ENCODE measurements around the gene THY1.

Gene THY1

DNA sequence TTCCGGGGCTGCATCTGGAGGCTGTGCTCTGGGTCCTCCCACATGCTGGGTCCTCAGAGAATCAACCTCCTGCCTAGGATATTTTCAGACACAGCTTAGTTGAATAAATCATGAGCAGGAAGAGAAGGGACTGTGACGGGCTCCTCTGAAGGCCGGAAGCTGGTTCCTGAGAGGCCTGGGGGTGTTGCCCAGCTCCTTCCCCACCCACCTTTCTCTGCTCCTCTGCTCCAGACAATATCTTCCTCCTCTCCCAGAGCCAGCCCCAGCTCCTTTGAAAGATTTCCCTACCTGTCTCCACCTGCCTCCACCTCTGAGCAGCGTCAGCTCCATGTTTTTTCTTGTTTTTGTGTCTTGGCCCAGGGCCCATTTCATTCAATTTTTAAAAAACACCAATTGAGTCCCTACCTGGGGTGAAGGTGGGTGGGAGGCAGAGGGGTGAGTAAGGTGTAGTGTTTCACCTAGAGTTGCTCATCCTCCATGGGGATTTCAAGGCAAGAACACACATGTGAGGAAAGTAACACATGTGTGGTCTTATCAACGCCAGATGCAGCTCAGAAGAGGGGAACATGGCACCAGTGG, 24.8 kb upstream of the THY1 start:
- no peaks in the 10 kb centered on the region for H4K20me1 ChIP-seq (ENCODE audit: insufficient read depth, low read length)
- H3K9me2 ChIP-seq (ENCODE audit: low read depth, low read length) = no peaks in the 10 kb centered on the region
- no peaks in the 10 kb centered on the region for H3K27me3 ChIP-seq (ENCODE audit: insufficient read depth, low read length)
- TF ChIP-seq, protein P1, sequence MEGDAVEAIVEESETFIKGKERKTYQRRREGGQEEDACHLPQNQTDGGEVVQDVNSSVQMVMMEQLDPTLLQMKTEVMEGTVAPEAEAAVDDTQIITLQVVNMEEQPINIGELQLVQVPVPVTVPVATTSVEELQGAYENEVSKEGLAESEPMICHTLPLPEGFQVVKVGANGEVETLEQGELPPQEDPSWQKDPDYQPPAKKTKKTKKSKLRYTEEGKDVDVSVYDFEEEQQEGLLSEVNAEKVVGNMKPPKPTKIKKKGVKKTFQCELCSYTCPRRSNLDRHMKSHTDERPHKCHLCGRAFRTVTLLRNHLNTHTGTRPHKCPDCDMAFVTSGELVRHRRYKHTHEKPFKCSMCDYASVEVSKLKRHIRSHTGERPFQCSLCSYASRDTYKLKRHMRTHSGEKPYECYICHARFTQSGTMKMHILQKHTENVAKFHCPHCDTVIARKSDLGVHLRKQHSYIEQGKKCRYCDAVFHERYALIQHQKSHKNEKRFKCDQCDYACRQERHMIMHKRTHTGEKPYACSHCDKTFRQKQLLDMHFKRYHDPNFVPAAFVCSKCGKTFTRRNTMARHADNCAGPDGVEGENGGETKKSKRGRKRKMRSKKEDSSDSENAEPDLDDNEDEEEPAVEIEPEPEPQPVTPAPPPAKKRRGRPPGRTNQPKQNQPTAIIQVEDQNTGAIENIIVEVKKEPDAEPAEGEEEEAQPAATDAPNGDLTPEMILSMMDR (IDR thresholded peaks at IDR 0.05; ENCODE audit: low read length) = no peak
- no peak for TF ChIP-seq EZH2 (IDR thresholded peaks at IDR 0.05; ENCODE audit: borderline replicate concordance, low read length)
- no peaks in the 10 kb centered on the region for H3F3A ChIP-seq (ENCODE audit: insufficient read depth, low read length)
- H3K9ac ChIP-seq (ENCODE audit: low read length) = no peak overlapping the region
- no peak overlapping the region for H2AFZ ChIP-seq (ENCODE audit: low read length)
- H3K4me1 ChIP-seq (ENCODE audit: insufficient read depth, low read length, severe bottlenecking) = no peaks in the 10 kb centered on the region
- H3K27ac ChIP-seq (ENCODE audit: low read depth, low read length, poor library complexity, severe bottlenecking) = no peak overlapping the region
- no peaks in the 10 kb centered on the region for H3K36me3 ChIP-seq (ENCODE audit: insufficient read depth, low read length)
- no peak overlapping the region for H3K4me2 ChIP-seq (ENCODE audit: low read length)
- no peak overlapping the region for H3K4me3 ChIP-seq (ENCODE audit: low read depth, low read length, poor library complexity, severe bottlenecking)
- no peaks in the 10 kb centered on the region for H3K9me3 ChIP-seq (ENCODE audit: low read length)
- no peaks in the 10 kb centered on the region for H3K79me2 ChIP-seq (ENCODE audit: insufficient read depth, low read length)

DNA sequence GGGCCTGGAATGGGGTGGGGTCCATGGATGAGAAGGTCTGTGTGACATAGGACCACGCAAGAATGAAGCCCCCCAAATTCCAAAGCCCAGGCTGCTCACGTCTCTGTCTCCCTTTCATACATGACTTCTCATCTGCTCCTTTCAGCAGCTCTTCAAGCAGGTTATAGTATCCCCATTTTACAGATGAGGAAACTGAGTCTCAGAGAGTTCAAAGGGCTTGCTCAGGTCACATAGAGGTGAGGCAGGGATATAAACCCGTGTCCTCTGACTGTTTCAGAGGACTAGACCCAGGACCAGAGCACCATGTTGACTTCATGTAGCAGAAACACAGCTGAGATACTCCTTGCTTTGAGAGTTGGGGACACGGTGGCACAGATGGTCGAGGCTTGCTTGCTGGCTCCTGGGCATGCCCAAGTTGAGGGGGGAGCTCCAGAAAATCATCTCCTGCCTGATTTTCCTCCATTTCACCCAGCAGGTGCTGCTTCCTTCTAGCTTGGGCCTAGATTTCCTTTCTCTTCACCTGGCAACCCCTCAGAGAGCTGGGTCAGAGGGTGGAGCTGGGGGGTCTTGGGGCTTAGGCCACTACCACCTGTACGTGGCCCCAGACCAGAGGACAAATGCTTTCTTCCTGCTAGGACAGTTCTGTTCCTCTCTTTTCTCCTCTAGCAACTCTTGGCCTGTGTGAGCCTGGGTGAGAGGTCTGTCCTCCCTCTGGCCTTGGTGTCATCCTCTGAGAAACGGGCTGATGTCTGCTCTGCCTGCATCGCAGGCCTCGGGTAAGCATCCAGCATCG, 24.1 kb upstream of the THY1 start:
- Histone ChIP-seq H3K4me3 (ENCODE audit: low read depth, low read length, poor library complexity, severe bottlenecking) (no peak overlapping the region), H3K4me1 (ENCODE audit: insufficient read depth, low read length, severe bottlenecking) (no peaks in the 10 kb centered on the region)

DNA sequence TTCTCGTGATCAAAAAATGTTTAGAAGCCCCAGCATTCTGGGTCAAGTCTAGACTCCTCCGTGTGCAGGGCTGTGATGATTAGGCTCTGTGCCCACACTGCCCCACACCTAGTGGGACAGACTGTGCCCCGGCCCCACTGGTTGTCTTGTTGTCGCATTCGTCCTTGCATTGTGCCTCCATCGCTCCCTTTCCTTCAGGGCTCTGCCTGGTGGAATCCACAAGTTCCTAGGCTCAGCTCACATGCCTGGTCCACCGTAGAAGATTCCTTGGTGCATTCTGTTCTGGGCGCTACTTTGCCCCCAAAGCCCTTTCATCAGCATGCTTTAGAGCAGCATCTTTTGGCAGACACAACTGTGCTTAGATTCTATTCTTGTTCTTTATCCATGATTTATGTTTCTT, 23.5 kb upstream of the THY1 start:
- H2AFZ ChIP-seq (ENCODE audit: low read length) = no peak overlapping the region
- no peaks in the 10 kb centered on the region for H3K9me2 ChIP-seq (ENCODE audit: low read depth, low read length)
- H3K4me1 ChIP-seq (ENCODE audit: insufficient read depth, low read length, severe bottlenecking) = no peaks in the 10 kb centered on the region
- H3K4me3 ChIP-seq (ENCODE audit: low read depth, low read length, poor library complexity, severe bottlenecking) = no peak overlapping the region
- H3F3A ChIP-seq (ENCODE audit: insufficient read depth, low read length) = no peaks in the 10 kb centered on the region
- H3K27me3 ChIP-seq (ENCODE audit: insufficient read depth, low read length) = no peaks in the 10 kb centered on the region
- no peak overlapping the region for H3K4me2 ChIP-seq (ENCODE audit: low read length)
- H3K79me2 ChIP-seq (ENCODE audit: insufficient read depth, low read length) = no peaks in the 10 kb centered on the region
- H3K9me3 ChIP-seq (ENCODE audit: low read length) = no peaks in the 10 kb centered on the region
- no peak for TF ChIP-seq EZH2 (IDR thresholded peaks at IDR 0.05; ENCODE audit: borderline replicate concordance, low read length)
- TF ChIP-seq, protein P1 (IDR thresholded peaks at IDR 0.05; ENCODE audit: low read length) = no peak
- H3K36me3 ChIP-seq (ENCODE audit: insufficient read depth, low read length) = no peaks in the 10 kb centered on the region
- no peaks in the 10 kb centered on the region for H4K20me1 ChIP-seq (ENCODE audit: insufficient read depth, low read length)
- H3K9ac ChIP-seq (ENCODE audit: low read length) = no peak overlapping the region
- no peak overlapping the region for H3K27ac ChIP-seq (ENCODE audit: low read depth, low read length, poor library complexity, severe bottlenecking)

More for the DNA sequence above, 24.1 kb upstream of the THY1 start:
- Histone ChIP-seq H3K36me3 (ENCODE audit: insufficient read depth, low read length) (no peaks in the 10 kb centered on the region), H3K9me2 (ENCODE audit: low read depth, low read length) (no peaks in the 10 kb centered on the region), H2AFZ (ENCODE audit: low read length) (no peak overlapping the region), H3K4me2 (ENCODE audit: low read length) (no peak overlapping the region), H3K27me3 (ENCODE audit: insufficient read depth, low read length) (no peaks in the 10 kb centered on the region), H3F3A (ENCODE audit: insufficient read depth, low read length) (no peaks in the 10 kb centered on the region), H4K20me1 (ENCODE audit: insufficient read depth, low read length) (no peaks in the 10 kb centered on the region), H3K79me2 (ENCODE audit: insufficient read depth, low read length) (no peaks in the 10 kb centered on the region), H3K9ac (ENCODE audit: low read length) (no peak overlapping the region), H3K27ac (ENCODE audit: low read depth, low read length, poor library complexity, severe bottlenecking) (no peak overlapping the region), H3K9me3 (ENCODE audit: low read length) (no peaks in the 10 kb centered on the region)
- TF ChIP-seq, protein P1 (IDR thresholded peaks at IDR 0.05; ENCODE audit: low read length) = no peak
- no peak for TF ChIP-seq EZH2 (IDR thresholded peaks at IDR 0.05; ENCODE audit: borderline replicate concordance, low read length)

All from OCI-LY1 (cell line).